GM21576 (cell line): Measurements from ENCODE around the gene THSD8.
A peak's percentile ranks its signal among the peaks of the same experiment; 100 is the strongest.

Experiments used
- ATAC-seq: cut with Tn5 transposase; IDR thresholded peaks from one replicate; pipeline ENCODE4 v1.9.1; 2021; ENCODE audit warnings: mild to moderate bottlenecking, moderate library complexity; ENCODE audit not compliant: unreplicated experiment

THSD8 gene

DNA sequence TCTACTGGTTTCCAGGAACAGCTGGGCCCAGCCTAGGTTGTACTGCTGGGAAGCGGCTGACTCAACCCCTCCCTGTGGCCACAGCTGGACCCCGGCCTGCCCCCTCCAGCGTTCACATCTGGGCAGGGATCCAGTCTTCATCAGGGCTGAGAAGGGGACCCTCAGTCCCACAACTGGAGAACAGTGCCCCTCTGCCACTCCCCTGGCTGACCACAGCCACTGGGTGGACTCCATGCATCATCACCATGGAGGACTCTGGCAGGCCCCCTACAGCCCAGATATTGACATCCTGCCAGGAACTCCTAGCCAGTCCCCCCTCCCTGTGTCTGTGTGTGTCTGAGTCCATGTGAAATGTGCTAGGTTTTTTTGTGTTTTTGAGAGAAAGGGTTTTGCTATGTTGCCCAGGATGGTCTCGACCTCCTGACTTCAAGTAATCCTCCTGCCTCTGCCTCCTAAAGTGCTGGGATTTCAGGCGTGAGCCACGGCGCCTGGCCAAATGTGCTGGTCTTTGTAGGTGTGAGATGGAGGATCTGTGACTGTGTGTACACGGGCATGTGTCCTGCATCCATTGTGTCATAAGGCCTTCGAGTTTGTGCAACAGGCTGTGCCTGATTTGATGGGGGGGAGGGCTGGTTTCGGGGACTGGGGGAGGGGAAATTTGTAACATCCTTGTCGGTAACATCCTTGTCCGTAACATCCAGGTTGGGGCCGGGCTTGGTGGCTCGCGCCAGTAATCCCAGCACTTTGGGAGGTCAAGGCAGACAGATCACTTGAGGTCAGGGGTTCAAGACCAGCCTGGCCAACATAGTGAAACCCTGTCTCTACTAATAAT is 22.5 kb upstream of the THSD8 start:
- ATAC-seq, result no peak

DNA sequence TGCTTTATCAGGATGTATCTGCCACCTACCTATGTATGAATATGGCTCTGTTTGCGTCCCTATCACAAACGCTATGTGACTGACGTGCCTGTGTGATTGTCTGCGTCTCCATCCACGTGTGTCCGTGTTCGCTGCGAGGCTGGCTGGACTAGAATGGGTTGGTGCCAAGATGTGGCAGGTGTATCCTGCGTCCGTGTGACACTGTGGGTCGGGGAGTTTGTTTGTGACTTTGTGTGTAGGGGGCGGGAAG is 19.8 kb upstream of the THSD8 start:
- no peak for ATAC-seq

DNA sequence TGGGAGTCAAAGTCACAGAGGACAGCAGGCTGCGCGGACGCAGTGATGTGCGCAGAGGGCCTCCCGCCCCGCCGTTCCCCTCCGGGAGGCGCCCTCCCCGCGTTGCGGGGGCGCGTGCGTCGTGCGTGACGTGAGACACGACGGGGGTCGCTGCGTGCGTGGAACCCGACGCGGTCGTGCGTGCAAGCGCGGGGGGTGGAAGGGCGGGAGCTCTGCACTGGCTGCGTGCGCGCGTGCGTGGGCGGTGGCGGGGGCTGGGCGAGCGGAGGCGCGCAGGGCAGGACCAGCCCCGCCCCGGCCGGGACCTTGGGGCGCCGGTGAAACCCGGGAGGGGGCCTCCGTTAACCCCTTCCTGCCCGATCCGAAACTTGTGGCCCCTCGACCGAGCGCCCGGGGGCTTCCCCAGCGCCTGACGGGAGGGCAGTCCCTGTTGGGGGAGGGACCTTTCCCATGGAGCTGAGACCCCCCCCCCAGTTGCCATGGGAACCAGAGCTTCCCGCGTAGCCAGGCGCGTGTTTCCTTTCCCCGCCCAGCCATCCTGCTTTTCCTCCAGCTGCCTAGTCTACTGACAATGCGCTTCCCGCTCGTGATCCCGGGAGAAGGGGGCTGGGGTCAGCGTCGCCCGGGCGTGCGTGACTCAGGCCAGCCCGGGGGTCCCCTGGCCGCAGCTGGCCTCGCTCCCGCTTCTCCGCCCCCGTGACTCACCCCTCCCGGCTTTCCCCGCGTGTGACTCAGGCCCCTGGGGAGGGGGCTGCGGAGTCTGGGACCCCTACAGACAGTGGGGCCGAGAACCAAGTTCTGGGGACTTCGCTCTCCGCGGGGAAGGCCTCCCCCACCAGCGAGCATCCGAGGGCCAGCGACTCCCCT is 19.2 kb upstream of the THSD8 start:
- ATAC-seq, result peak; percentile 34

DNA sequence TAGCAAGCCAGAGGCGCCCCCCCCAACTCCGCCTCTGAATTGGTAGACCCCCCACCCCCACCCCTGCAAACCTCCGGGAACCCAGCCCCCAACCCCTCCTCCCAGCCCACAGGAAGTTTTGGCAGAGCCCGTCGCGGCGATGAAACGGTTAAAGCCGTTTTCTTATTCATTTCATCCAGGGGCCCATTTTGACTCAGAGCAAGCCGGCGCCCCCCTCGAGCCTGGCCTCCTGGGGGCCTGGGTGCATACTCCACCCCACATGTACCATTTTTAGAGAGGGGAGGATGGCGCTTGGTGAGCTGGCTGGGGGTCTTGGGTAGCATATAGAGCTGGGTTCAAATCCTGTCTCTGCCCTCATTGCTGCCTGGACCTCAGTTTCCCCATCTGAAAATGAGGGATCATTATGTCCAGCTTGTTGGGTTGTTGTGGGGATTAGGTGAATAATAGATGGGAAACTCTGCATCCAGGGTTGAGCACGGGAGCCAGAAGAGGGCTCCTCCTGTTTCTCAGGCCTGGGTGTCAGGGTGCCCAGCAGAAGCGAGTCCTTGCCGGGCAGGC is 18.5 kb upstream of the THSD8 start:
- no peak for ATAC-seq

DNA sequence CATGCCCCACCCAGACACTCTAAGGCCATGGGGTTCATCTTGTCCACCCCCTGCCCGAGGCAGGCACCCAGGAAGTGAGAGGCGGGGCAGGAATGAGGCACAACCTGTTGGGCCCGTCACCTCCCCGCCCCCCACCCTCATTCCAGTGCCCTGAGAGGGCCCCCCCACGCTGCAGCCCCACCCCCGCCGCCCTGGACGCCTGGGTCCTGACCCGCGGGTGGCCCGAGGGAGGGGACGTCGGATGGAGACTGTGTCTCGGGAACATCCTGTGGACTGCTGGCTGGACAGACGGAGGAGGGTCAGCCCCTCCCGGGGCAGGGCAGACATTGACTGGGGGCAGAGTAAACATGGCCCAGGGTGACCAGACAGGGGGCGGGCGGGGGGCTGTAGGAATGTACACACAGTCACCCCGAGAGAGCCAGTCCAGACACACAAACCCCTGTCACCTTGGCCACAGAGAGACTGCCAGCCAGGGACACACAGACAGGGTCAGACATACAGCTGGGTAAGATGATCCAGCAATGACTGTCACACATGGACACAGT is 17.9 kb upstream of the THSD8 start:
- no peak for ATAC-seq

DNA sequence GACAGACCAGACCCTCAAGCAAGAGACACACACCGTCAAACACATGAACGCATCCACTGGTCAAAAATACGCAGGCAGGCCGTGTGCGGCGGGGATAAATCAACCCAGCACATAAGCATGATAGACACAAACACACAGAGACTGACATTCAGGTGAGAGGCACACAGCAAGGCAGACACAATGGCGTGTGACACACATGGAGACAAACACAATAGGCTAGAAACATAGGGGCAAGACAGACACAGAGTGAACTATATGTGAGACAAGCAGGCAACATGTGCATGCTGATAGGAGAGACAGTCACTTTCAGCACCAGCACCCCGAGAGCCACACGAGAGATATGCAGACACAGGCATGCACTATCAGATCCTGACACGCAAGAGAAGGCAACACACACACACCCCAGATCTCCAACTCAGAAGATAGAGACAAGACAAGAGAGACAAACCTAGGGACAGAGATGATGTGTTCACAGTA is 17.4 kb upstream of the THSD8 start:
- no peak for ATAC-seq

DNA sequence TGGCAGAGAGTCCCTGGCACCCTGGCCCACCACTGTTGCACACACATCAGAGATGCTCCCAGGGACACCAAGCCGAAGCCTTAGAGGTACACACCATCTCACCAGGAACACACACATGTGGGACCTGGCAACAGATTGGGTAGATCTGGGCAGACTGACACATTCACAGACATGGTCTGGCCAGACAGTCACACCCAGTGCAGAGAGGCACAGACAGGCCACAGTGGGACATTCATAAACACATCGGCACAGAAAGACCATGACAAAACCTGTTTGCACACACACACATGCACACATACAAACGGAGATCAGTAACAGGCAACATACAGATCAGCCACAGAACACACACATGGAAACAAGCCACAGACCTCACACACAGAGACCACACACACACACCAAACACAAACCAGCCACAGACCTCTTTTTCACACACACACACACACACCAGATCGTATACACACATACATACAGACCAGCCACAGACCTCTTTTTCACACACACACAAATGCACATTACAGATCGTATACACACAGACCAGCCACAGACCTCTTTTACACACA is 16.9 kb upstream of the THSD8 start:
- no peak for ATAC-seq

DNA sequence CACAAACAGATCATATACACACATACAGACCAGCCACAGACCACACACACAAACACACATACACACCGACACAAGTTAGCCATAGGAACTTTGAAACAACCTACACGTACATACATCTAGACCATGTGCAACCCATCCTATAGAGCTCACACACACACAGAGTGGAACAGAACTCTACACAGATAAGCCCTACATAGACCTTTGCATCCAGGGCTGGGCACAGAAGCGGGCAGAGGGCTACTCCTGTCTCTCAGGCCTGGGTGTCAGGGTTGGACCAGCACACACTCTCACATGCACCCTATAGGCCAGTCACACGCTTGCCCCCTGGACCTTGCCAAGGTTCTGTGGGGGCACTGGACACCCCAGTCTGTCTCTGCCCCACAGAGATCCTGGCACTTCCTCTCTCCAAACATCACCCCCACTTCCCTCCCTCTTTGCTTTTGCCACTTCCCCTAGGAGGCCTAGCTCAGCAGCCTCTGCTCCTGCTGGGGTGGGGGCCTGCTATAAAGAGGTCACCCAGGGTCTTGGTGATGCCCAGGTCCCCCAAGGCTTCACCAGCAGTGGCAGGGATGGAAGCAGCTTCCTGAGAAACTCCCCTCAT is 16.3 kb upstream of the THSD8 start:
- no peak for ATAC-seq

DNA sequence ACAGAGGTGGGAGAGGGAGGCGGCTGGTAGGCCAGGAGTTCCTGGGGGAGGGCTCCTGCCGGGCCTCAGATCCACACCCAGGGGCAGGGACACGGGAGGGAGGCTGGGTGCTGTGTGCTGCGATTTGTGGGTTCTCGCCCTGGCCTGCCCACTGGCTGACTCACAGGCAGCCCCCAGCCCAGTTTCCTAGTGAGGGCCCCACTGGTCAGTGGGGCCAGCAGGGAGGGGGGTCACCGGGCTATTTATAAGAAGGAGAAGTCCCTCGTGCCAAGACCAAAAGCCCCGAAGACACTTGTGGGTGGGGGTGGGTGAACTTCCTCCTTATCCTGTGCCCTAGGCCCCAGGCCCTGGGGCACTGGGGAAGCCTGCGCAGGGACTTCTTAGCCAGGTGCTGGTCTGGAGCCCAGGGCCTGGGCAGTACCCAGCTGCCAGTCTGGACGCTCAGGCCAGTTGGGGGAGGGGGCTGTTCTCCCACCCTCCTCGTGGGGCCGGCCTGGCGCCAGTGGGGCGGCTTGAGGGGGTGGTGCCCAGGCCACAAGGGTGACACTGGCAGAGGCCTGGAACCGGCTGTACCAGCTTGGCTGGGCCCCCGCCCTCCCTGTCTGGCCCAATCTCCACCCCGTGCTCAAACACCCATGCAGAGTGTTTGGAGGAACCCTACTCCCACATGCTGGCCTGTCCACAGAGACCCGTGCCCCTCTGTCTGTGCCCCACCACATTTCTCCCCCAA is 15.6 kb upstream of the THSD8 start:
- ATAC-seq, result no peak

DNA sequence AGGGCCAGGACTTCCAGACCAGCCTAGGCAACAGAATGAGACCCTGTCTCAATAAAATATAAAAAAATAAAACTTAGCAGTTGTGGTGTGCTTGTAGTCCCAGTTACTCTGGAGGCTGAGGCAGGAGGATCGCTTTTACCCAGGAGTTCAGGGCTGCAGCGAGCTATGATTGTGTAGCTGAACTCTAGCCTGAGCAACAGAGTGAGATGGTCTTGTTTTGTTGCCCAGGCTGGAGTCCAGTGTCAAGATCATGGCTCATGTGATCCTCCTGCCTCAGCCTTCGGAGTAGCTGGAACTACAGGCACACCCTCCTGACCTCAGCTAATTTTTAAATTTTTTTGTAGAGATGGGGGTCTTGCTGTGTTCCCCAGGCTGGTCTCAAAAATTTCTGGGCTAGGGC is 14.9 kb upstream of the THSD8 start:
- no peak for ATAC-seq

DNA sequence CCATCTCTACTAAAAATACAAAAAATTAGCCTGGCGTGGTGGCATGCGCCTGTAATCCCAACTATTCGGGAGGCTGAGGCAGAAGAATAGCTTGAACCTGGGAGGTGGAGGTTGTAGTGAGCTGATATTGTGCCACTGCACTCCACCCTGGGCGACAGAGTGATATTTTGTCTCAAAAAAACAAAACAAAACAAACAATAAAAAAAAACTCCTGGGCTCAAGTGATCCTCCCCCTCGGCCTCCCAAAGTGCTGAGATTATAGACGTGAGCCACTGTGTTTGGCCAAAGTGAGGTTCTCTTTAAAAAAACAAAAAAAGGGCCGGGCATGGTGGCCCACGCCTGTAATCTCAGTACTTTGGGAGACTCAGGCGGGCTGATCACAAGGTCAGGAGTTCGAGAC is 14.4 kb upstream of the THSD8 start:
- ATAC-seq, result no peak

DNA sequence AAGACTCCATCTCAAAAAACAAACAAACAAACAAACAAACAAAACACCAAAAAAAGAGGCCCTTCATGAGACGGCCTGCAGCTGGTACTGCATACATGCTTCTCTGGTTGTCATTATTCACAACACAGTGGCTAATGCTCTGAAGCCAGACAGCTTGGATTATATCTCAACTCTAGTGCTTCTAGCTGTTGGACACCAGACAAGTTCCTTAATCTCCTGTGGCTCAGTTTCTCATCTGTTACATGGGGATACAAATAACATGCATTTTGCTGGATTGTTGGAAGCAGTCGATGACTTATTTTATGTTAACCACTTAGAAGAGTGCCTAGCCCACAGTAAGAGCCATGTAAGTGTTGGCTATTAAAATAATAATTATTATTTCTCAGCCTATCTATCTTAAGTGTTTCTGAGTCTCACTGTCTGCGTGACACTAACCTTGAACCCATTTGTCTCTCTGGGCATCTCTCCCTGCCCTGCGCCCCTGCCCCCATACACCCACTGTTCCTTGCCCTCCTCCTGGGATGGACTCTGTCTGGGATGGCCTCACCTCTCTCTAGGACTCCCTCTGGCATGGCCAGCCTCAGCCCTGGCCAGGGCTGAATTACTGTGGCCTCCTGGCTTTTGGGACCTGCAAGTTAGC is 13.7 kb upstream of the THSD8 start:
- ATAC-seq, result no peak

DNA sequence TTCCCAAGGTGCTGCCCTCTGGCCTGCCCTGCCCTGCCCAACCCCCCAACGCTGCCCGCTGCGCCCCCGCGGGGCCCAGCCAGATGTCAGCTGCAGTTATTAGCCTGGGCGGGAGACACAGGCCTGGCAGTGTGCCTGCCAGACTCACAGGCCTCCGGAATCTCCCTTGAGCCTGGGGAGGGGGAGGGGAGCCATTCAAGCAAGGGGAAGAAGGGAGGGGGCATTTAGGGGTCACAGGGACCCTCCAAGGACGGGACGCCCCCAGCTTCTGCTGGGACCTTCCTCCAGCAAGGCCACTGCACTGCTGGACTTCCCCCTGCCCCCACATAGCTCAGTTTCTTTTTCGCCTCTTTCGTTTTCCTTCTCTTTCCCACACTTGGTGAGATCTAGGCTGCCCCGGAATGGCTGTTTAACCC is 13.2 kb upstream of the THSD8 start:
- ATAC-seq, result no peak

DNA sequence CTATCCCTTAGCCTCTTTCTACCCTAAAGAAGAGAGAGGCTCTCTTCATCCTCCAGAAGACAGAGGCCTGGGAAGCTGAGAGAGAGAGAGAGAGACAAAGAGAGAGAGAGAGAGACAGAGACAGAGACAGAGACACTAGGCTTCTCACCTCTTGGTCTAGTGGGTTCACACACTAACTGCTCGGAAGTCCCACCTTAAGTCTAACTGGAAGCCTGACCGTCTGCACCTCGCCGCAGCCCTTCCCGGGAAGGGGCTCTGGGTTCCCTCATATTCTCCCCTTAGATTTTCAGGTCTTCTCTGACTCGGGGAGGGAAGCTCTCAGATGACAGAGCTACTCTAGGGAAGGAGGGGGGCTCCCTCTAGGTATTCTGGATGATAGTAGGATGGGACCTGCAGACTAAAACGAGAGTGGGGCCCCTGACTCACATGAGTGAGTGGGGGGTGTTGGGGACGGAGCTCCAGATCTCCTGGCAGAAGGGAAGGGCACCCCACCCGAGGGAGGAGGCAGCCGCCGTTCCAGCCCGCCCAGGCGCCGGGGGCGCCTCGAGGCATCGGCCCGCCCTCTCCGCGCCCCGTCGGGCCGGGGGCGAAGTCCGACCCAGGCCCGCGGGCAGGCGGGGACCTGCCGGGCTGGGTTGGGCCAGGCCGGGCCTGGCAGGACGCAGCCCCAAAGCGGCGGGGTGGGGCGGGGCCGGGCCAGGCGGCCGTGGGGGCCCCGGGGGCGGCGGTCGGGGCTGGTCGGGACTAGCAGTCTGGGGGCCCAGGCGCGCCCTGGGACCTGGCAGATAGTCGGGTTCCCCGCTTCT is 12.6 kb upstream of the THSD8 start:
- ATAC-seq, result no peak

DNA sequence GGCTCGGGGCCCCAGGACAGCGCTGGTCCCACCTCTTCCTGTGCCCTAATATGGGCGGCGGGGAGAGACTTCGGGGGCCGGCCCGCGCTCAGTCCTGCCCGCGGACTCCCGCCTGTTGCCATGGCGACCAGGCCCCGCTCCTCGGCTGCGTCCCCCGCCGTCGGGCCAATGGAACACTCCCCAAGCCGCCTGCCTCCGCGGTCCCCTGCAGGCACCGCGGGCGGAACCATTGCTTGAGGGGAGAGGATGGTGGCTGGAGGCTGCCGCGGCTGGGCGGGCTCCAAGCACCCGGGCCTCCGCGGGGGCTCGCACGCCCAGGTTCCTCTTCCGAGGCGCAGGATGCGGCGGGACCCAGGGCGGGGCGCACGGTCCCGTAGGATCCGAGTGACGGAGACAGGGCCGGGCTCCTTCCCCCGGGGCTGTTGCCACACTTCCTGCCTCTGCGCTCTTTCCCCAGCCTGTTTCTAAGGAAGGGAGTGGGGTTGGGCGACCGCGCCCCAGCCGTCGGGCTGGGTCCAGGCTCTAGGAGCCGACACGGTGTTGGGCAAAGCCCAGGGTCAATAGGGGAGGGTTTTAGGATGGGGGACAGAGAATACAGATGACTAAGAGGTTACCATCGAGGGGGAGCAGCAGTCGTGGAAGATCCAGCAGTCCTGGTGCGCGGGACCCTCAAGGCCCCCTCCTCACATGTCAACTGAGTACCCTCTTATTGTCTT is 11.8 kb upstream of the THSD8 start:
- ATAC-seq, result peak; percentile 30

DNA sequence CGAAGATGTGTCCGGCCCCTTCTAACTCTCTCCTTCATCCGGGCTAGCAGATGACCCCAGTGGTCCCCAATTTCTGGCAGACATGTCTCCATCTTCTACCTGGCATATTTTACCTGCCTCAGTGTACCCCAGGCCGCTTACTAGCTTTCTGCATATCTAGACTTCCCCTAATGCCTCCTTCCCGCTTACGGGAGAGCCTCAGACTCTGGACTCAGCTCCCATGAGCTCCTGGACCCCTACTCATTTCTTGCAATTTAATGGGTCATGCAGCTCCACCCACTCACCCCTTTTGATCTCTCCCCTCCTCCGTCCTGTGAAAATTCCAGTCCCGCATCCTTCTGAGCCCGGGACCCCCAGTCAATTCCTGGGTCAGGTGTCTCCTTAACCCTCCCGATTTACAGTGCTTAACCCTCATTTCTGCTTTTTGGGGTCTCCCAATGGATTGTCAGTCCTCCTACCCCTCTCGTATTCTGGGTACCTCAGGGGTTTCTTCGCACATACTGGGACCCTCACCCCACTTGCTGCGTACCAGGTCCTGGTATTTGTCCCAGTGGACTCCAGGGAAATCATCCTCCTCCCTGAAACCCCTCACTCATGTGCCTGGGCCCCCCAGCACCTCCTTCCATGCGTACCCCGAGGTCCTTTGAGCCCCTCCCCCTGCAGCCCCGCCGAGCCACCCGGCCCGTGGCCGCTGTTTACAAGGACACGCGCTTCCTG is 11.1 kb upstream of the THSD8 start:
- no peak for ATAC-seq

DNA sequence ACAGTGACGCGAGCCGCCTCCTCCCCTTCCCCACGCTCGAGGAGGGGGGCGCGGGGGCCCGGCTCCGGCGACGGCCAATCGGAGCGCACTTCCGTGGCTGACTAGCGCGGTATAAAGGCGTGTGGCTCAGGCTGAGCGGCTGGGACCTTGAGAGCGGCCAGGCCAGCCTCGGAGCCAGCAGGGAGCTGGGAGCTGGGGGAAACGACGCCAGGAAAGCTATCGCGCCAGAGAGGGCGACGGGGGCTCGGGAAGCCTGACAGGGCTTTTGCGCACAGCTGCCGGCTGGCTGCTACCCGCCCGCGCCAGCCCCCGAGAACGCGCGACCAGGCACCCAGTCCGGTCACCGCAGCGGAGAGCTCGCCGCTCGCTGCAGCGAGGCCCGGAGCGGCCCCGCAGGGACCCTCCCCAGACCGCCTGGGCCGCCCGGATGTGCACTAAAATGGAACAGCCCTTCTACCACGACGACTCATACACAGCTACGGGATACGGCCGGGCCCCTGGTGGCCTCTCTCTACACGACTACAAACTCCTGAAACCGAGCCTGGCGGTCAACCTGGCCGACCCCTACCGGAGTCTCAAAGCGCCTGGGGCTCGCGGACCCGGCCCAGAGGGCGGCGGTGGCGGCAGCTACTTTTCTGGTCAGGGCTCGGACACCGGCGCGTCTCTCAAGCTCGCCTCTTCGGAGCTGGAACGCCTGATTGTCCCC is 10.4 kb upstream of the THSD8 start, which contains the start of gene JUNB:
JUNB (plus strand) TSS at position 142 of the 706 bp plus-strand sequence; CDS start at position 428, 286 bp downstream.
- ATAC-seq, result peak; percentile 26
